Suprapubic skin (tissue), 3 donors: ENCODE results near the gene CYP4F11.

Experiments used
- EP300 ChIP-seq: sonication (generic); formaldehyde crosslinking; IDR thresholded peaks from one replicate; pipeline ENCODE4 v1.6.1; 2017; ENCODE audit warnings: antibody characterized with exemption
- POLR2A ChIP-seq, 2 donors: fragments of 450-650 bp; IDR thresholded peaks; one replicate each; pipeline ENCODE4 v1.6.1; 2017; ENCODE audit warnings: antibody characterized with exemption in 2 of 2, mild to moderate bottlenecking in 2 of 2, moderate library complexity in 2 of 2
- TF ChIP-seq, protein P1 (sequence below), 2 donors: fragments of 200-600 bp in 1 of 2; fragments of 450-650 bp in 1 of 2; sonication (generic) in 1 of 2; IDR thresholded peaks; one replicate each; pipeline ENCODE4 v1.5.1; 2016 to 2019; ENCODE audit warnings: antibody characterized with exemption in 2 of 2, mild to moderate bottlenecking in 1 of 2, moderate library complexity in 1 of 2

GRCh38 chr19:15928321-15928720 is 6.0 kb downstream of the CYP4F11 start:
- no peak for TF ChIP-seq POLR2A (IDR thresholded peaks at IDR 0.05)
- TF ChIP-seq EP300, result no peak
- TF ChIP-seq, protein P1, sequence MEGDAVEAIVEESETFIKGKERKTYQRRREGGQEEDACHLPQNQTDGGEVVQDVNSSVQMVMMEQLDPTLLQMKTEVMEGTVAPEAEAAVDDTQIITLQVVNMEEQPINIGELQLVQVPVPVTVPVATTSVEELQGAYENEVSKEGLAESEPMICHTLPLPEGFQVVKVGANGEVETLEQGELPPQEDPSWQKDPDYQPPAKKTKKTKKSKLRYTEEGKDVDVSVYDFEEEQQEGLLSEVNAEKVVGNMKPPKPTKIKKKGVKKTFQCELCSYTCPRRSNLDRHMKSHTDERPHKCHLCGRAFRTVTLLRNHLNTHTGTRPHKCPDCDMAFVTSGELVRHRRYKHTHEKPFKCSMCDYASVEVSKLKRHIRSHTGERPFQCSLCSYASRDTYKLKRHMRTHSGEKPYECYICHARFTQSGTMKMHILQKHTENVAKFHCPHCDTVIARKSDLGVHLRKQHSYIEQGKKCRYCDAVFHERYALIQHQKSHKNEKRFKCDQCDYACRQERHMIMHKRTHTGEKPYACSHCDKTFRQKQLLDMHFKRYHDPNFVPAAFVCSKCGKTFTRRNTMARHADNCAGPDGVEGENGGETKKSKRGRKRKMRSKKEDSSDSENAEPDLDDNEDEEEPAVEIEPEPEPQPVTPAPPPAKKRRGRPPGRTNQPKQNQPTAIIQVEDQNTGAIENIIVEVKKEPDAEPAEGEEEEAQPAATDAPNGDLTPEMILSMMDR (IDR thresholded peaks at IDR 0.05), result no peak
